Measurements from ENCODE around the gene CNMD.
"Not testable (repeated sequence)": the region's sequence is repeated elsewhere in the genome, so short reads cannot be mapped to it uniquely, and the experiment has no call there.

CNMD gene

DNA sequence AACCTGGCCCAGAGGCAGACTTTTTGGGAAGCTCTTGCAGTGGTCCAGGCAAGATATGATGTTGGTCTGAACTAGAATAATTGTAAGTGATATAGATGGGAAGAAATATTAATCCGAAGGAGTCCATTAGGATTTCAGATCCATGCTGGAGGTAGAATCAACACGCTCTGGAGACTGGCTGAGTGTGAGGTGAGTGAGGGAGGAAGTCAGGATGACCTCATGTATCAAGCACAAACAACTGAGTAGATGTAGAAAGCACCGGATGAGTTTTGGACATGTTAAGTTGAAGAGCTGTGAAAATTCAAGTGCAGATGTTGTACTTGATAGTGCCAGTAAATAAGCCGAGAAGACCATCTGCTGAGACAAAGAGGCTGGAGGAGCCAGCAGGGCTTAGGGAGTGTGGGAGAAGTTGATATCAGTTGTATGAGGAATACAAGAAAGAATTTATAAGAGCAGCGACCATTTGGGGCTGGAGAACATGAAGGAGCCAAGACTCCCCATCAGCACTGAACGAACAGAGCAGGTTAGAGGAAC lies 5.3 kb upstream of the CNMD start:
- no peak for DNase-seq (ENCODE audit: low read depth in 2 of 2, low spot score in 1 of 2)

DNA sequence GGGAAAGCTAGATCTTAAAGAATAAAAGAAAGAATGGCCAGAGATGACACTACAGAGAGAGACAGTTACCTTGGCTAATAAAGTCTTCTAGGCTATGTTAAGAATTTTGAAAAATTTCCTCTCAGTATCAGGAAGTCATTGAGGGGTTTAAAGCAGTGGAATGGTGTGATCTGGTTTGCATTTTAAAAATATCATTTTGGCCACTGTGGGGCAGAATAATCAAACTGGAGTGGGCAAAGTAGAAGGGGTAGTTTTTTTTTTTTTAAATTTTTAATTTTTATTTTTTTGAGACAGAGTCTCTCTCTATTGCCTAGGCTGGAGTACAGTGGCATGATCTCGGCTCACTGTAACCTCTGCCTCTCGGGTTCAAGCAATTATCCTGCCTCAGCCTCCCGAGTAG lies 4.4 kb upstream of the CNMD start:
- no peak for DNase-seq (ENCODE audit: low read depth in 2 of 2, low spot score in 1 of 2)

DNA sequence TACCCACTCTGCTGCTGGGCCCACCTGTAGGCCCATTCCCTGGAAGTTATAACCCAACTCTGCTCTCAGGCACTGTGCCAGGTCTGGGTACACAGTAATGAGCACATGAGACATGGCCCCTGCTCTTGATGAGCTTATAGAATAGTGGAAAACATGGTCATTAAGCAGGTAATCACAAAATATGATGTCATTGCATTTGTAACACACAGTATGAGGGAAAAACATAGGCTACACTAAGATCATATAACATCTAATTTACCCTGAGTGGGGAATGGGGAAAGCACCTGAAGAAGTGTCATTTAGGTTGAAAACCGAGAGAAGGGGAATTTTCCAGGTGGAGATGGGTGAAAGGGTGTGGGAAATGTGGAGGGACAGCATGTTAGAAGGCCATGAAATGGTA lies 3.9 kb upstream of the CNMD start:
- DNase-seq (ENCODE audit: low read depth in 2 of 2, low spot score in 1 of 2): no peak

DNA sequence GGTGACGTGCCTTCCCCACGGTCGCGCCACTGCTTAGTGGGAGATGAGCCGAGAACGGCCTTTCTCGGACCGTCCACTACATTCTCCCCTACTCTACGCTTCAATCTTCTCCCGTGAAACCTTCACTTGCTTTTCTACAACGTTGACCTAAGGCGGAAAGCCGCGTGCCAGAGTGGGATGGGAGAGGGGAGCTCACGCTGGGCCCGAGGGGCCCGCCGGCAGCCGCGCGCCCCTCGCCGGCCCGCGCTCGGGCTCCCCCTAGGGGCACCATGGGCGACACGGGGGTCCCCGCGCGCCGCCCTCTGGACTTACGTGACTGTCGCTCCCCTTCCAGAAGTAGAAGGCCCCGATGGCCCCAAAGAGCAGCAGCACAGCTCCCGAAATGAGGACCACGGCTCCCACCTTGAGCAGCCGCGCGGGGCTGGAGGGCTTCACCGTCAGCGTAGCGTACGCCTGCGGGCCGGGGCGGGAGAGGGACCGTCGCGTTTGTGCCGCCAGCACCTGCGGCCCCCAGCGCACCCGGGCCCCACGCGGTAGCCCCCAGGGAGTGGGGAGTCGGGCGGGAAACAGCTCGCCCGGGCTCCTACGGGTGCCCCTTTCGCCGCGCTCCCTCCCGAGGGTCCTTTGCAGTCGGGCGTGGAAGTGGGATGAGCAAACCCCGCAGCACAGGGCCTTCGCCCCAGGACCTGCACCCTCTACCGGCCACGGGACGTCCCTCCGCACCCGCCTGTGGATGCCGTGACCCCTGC lies 727 bp downstream of the CNMD start:
- peak in 1 of 2 donors; percentile 4 for DNase-seq (ENCODE audit: low read depth in 2 of 2, low spot score in 1 of 2)

DNA sequence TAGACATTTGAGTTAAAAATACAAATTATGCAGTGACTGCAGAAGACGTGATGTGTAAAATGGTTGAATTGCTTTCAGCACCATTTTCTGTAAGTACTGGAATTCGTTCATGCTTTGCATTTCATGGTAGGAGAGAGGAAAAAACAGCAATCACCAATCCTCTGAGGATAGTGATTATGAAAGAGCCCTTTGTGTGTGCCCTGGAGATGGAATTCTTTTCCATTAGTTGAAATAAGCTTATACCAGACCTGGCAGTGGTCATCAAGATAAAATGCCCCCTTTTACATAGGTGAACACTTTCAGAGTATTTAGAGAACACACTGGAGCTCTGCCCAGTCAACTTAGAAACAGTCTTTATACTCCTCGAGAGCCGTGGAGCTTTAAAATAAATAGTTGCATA lies 1.7 kb downstream of the CNMD start:
- no peak for DNase-seq (ENCODE audit: low read depth in 2 of 2, low spot score in 1 of 2)

DNA sequence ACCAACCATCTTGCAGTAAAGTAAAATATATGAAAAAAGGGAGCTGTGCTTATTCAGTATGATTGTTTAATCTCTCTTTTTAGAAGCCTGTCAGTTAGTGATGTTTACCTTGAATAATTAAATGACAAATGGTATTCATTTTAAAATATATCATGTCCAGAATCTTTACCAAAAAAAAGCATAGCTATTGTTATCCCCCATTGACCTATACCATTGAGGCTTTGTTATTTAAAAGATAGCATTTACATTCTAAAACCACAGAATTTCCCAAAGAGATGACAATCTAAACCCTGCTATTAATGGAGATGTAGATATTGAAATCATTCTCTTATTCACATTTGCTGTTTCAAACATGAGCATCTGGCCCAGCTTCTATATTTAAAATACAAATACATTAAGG lies 2.2 kb downstream of the CNMD start:
- DNase-seq (ENCODE audit: low read depth in 2 of 2, low spot score in 1 of 2): no peak

DNA sequence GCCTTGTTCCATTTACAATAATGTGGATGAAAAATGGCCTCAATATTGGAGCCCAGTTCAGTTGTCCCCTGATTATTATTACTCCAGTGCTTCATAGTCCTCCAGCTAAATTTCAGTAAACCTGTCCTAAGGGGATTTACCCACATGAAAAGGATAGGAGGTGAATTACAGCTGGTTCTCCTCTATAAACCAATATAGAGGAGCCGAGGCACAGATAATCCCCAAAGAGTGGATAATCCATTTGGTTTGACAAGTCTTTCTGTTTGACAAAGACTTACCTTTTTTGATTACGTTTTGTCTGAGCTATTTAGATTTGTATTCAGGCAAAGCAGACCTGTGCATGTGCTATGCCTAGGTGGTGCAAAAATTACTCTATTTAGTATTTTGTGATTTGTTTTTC lies 2.7 kb downstream of the CNMD start:
- DNase-seq (ENCODE audit: low read depth in 2 of 2, low spot score in 1 of 2): no peak

DNA sequence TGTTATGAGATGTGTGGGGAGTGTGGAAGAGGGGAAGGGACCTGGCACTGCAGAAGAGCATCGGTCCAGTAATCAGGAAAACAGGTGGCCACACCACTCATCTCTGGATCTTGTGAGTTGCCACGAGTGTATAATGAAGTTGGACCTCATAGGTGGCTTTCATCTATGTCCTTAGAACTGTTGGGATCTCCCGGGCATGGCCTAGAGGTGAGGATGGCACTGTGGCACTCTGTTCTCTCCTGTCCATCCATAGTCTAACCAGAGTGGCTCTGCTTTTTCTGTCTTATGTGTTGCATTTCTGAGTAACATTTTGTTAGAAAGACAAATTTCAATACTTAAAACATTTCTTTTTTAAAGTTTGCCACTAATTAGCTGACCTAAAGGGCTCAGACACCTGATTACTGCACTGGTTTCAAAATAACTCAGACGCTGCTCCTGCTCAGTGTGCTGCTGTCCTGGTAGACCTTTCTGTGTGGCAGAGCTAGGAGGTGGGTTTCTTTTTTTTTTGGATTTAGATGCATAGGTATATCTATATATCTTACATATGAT lies 5.5 kb downstream of the CNMD start:
- DNase-seq (ENCODE audit: low read depth in 2 of 2, low spot score in 1 of 2): no peak

DNA sequence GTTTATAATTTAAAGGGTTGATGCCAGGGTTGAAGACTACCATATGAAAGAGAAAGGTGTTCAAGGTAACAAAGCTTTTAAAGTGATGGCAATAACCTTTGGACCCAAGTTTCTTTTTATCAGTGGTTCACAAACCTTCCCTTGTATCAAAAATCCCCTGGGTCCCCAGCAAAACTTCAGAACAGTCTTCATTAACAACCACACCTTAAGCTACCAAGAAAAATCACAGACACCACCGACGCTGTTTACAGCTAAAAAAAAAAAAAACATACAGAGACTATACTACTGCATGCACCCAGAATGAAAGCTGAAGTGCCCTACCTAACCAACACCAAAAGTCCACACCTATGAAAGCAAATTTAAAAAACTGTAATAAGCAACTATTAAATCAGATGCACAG lies 13.4 kb downstream of the CNMD start:
- DNase-seq (ENCODE audit: low read depth in 2 of 2, low spot score in 1 of 2): no peak

DNA sequence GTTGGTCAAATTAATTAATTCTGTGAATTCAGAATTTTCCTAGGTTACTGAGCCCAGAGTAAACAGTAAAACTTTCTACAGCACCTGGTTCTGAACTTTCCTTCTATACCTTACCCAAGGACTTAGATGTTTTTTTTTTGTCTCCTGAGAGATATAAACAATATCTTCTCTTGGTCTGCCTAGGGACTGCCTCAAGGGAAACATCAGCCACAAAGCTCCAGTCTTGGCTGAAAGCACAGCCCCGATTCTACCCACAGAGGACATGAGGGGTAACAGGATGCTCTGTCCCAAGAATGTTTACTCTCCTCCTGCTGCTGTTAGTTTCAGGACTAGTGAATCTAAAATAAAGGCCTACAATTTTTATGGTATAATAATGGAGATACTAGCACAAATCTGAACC lies 14.3 kb downstream of the CNMD start:
- no peak for DNase-seq (ENCODE audit: low read depth in 2 of 2, low spot score in 1 of 2)

DNA sequence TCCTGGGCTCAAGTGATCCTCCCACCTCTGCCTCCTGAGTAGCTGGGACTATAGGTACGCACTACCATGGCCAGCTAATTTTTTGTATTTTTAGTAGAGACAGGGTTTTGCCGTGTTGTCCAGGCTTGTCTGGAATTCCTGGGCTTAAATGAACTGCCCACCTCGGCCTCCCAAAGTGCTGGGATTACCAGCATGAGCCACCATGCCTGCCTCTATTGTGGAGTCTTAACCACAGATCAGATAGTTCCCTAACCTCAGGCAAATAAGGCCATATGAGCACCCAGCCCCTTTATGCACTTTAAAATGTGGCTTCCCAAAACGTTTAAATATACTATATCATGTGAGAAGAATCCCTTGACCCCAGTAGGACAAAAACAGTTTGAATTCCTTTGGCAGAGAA lies 16.4 kb downstream of the CNMD start:
- no peak for DNase-seq (ENCODE audit: low read depth in 2 of 2, low spot score in 1 of 2)

DNA sequence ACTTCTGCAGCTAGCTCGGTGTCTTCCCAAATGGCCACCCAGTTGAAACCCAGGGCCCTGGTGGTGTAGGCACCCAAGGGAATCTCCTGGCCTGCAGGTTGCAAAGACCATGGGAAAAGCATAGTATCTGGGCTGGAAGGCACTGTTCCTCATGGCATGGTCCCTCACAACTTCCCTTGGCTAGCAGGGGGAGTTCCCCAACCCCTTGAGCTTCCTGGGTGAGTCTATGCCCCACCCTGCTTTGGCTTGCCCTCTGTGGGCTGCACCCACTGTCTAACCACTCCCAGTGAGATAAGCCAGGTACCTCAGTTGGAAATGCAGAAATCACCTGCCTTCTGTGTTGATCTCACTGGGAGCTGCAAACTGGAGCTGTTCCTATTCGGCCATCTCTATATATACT lies 18.3 kb downstream of the CNMD start:
- not testable (repeated sequence) for DNase-seq (ENCODE audit: low read depth in 2 of 2, low spot score in 1 of 2)

DNA sequence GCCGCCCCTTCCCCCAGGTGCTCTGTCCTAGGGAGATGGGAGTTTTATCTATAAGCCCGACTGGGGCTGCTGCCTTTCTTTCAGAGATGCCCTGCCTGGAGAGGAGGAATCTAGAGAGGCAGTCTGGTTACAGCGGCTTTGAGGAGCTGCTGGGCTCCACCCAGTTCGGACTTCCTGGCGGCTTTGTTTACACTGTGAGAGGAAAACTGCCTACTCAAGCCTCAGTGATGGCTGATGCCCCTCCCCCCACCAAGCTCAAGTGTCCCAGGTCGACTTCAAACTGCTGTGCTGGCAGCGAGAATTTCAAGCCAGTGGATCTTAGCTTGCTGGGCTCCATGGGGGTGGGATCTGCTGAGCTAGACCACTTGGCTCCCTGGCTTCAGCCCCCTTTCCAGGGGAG lies 18.7 kb downstream of the CNMD start:
- not testable (repeated sequence) for DNase-seq (ENCODE audit: low read depth in 2 of 2, low spot score in 1 of 2)

DNA sequence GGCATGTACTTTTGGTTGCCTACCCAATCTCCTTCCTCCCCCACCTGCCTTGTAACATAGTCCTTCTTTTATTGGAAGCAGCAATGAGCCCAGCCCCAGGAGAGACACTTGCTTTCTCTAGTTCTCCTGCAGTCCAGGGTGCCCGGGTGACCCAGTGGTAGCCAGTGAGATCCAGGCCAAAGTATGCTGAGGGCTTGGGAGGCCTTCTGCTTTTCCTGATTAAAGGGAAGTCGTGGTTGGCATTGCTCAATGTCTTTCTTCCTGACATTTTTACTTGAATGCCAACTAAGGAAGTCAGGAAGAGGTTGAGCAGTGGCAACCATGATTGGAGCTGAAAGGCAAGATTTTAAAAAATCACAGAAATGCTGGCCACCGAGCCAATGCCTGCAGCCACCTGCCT lies 25.7 kb downstream of the CNMD start:
- DNase-seq (ENCODE audit: low read depth in 2 of 2, low spot score in 1 of 2): no peak

DNA sequence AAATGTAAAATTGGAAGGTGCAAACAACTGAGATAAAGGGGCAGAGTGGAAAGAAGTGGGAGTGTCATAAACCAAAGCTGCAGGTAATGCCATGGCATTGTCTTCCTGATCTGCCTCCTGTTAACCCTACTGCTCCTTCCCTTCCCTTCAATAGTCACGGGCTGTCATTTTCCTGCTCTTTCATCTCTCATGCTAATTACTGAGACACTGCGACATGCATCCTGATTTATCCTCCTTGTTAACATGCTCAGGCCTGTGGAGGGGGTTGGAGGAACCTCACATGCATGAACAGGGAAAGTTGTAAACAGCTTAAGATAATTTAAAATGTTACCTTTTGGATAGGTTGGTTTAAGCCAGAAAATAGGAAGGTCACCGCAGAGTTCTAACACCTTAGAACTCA lies 27.2 kb downstream of the CNMD start:
- no peak for DNase-seq (ENCODE audit: low read depth in 2 of 2, low spot score in 1 of 2)

DNA sequence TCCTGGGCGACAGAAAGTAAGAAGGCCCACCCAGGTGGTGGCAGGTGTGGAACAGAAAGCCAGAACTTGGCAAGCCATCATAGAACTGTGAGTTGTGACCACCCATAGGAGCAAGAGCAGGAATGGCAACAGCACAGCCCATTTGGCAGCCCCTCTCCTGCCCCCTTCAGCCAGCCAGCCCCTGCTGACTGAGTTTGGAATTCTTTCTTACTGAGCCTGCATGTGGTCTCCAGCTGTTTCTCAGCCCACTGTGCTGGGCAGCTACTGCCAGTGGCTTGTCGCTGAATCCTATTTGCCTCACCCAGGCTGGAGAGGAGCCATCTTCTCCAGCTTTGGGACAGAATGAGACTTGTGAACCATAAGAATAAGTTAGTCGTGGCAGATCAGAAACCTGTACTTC lies 28.3 kb downstream of the CNMD start:
- no peak for DNase-seq (ENCODE audit: low read depth in 2 of 2, low spot score in 1 of 2)

DNA sequence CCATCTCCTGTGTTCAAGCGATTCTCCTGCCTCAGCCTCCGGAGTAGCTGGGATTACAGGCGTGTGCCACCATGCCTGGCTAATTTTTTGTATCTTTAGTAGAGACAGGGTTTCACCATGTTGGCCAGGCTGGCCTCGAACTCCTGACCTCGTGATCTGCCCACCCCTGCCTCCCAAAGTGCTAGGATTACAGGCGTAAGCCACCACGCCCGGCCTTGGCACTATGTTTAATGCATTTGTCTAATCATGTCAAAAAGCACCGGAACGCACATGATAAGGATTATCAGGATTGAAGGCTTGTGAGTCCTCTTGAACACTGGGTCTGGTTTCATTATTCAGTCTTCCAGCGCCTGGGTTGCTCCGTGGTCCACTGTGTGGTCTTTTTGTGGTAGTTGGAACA lies 31.4 kb downstream of the CNMD start:
- not testable (repeated sequence) for DNase-seq (ENCODE audit: low read depth in 2 of 2, low spot score in 1 of 2)

DNA sequence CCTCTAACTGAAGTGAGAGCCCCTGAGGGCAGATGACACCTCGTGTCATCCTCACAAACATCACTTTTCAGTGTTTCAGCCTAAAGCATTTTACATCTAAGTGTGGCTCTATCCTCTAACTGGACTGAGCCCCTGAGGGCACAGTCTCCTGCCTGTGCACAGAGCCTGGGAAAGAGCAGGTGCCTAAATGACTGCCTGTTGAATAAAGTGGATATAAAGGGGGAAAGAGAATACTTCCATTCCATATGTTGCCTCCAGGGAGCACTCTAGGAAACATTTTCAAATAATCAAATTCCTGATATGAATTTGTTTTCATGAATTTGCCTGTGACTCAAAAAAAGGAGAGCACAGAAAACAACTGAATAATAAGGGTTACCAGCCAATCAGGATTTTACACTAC lies 32.2 kb downstream of the CNMD start:
- no peak for DNase-seq (ENCODE audit: low read depth in 2 of 2, low spot score in 1 of 2)

DNA sequence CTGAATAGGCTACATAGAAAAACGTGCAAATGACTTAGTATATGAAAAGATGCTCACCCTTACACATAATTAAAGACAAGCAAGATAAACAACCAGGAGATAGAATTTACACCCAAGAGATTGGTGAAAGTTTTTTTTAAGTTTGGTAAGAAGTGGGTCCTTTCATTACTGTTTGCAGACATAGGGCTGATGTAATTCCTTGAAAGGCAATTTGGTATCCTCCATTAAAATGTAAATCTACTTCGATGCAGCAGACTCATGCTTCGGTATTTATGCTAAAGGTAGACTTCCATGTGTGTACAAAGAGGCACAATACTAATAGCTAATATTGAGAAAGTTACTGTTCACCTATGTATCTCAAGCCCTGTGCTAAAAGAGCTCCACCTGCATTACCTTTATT lies 33.5 kb downstream of the CNMD start:
- DNase-seq (ENCODE audit: low read depth in 2 of 2, low spot score in 1 of 2): no peak

DNA sequence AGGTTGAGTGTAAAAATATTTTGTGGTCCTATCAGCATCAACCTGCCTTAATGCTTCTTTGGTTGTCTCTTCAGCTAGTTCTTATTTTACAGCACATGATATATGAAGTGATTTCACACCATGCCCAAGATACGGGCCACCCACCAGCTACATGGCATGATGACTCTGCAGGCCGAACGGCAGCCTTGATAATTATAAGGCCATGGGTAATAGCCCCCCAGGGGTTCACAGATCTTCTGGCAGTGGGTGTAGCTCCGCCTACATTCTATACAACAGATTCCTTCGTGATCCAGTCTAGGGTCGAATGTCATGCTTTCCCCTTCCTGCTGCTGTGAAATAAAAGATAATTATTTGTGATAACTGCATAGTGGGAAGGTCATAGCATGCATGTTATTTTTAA lies 36.1 kb downstream of the CNMD start:
- DNase-seq (ENCODE audit: low read depth in 2 of 2, low spot score in 1 of 2): no peak

DNA sequence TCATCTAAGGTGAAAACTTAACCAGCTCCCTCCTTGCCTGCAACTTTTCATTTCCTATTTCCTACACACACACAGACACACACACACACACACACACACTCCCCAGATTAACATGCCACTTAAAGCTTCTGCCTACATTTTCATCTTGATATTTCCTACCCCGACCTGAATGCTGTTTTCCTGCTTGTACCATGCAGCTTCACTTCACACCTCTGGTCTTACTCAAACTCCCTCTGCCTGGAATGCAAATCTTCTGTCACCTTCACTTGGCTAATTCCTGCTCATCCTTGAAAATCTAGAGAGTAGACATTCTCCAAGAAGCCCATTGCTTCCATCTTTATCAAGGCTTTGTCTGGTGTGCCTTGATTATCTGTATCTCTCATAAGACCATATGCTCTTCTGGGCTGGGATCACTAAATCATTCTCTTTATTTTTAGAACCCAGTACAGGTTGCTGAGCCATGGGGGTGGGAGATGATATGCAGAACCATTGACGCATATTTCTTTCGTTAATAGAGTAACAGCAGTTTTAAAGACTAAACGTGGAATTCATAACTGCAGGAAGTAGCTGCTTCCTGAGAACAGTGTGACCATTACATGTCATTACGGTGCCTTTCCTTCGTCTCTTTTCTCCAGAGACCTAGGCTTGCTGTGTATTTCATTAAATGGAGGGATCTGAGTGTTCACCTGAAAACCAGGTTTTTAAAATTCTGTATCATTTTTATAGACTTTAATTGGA lies 37.7 kb downstream of the CNMD start:
- no peak for DNase-seq (ENCODE audit: low read depth in 2 of 2, low spot score in 1 of 2)

DNA sequence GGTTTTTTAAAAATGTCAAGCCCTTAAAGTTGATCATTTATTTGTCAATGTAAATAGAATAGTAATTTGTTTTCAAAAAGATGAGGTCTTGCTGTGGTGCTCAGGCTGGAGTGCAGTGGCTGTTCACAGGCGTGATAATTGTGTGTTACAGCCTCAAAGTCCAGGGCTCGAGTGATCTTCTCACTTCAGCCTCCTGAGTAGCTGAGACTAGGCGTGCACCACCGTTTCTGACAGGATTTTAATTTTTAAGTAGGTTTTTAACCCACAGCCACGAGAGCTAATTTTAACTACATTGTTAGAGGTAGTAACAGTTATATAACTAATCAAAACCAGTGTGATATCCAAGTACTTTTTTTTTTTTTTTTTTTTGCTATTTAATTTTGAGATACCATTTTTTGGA lies 43.1 kb downstream of the CNMD start:
- no peak for DNase-seq (ENCODE audit: low read depth in 2 of 2, low spot score in 1 of 2)

All from stimulated activated CD8-positive, alpha-beta memory T cell treated with anti-CD3 and anti-CD28 coated beads, Interleukin-4, amount 100 ng/mL, for 4 hours (primary cell).